Right lobe of liver (tissue), 6 donors: ENCODE data around the gene NUDT7. TPM values are rescaled to one million over a fixed set of nuclear protein-coding genes. Genes with fewer than 3 reads are reported as not detected.
A peak's percentile ranks its signal among the peaks of the same experiment; 100 is the strongest.

Source experiments
- ATAC-seq, 4 donors: fragments of 200-7000 bp; cut with Tn5 transposase; one replicate each; pipeline ENCODE4 v1.9.1; 2020; ENCODE audit warnings: mild to moderate bottlenecking in 4 of 4, moderate library complexity in 4 of 4
- DNase-seq, 3 donors: peaks; one replicate each; pipeline ENCODE4 v3.0.0-alpha.2; 2020
- H3K27ac ChIP-seq, 3 donors: fragments of 200-600 bp; one replicate each; pipeline ENCODE4 v1.8.0; 2022
- H3K27me3 ChIP-seq, 2 donors: fragments of 200-600 bp; one replicate each; pipeline ENCODE4 v1.8.0; 2022
- H3K36me3 ChIP-seq, 4 donors: fragments of 200-600 bp; sonication (generic) in 1 of 4; one replicate each; pipeline versions ENCODE4 v1.5.1 to v1.8.0; 2017 to 2022; ENCODE audit warnings: control low read depth in 1 of 4
- H3K4me1 ChIP-seq, 4 donors: fragments of 200-600 bp; sonication (generic) in 1 of 4; one replicate each; pipeline versions ENCODE4 v1.5.1 to v1.8.0; 2017 to 2022; ENCODE audit warnings: control low read depth in 1 of 4
- H3K4me3 ChIP-seq, 3 donors: fragments of 200-600 bp; one replicate each; pipeline ENCODE4 v1.8.0; 2022
- H3K9me3 ChIP-seq, 4 donors: fragments of 200-600 bp; sonication (generic) in 1 of 4; one replicate each; pipeline versions ENCODE4 v1.5.1 to v1.8.0; 2017 to 2022; ENCODE audit warnings: control low read depth in 1 of 4
- CTCF ChIP-seq, 4 donors: fragments of 200-600 bp in 3 of 4; fragments of 450-650 bp in 1 of 4; IDR thresholded peaks; one replicate each; pipeline versions ENCODE4 v1.5.1 to v1.8.0; 2016 to 2022; ENCODE audit warnings: antibody characterized with exemption in 4 of 4, mild to moderate bottlenecking in 2 of 4
- POLR2A ChIP-seq: fragments of 450-650 bp; IDR thresholded peaks from one replicate; pipeline ENCODE4 v1.6.1; 2017; ENCODE audit warnings: antibody characterized with exemption, mild to moderate bottlenecking
- WGBS: methylation state at CpG from one replicate; pipeline ENCODE4 v1.1.6; 2018; ENCODE audit warnings: low coverage, low lambda C conversion rate; ENCODE audit not compliant: insufficient coverage; ENCODE audit errors: missing lambda C conversion rate; 5-methylcytosine and 5-hydroxymethylcytosine counted together
- intact Hi-C, 2 donors: fragments of 100-400 bp; cut with DNase I; formaldehyde crosslinking; loops; one replicate each; pipeline versions ENCODE4 v1.11.2 to v1.14.1; 2022
- total RNA-seq, 6 experiments: library from RNA; depleted of rRNA in 2 of 6; stranded (reverse); fragments of >200 nt in 2 of 6; fragmentation: NEBNext Ultra II Directional in 3 of 6; extraction: Animal tissue kit (Norgen Biotek cat#: 25700) in 3 of 6; gene quantifications; one replicate each; pipeline versions ENCODE4 v1.1.0 to v1.2.4, GENCODE V29; 2016 to 2023
- donor health status: DM: no; HTN: yes; CAD: no.
- donor health status: DM: no; HTN: no; CAD: no.
- donor health status: DM: no; HTN: no; CAD: no.
- donor health status: DM: no; HTN: yes; CAD: no.
- donor health status: DM: no; HTN: yes; CAD: no.

The NUDT7 gene
- total RNA-seq, 6 experiments from 2014 or later = 24.6 to 35.0 (median 29.5) TPM

- H3K36me3 ChIP-seq = no peaks in the 10 kb centered on the region
- H3K27ac ChIP-seq = no peak overlapping the region
- intact Hi-C loops = loop anchor here in 1 of 2 donors (10.0 kb wide), 1 partner anchor 101 kb away; the partner anchor contains the start of gene VAT1L
- H3K27me3 ChIP-seq = no peaks in the 10 kb centered on the region
- 72% methylated on average over 4 of the region's 4 CpGs for WGBS
- DNase-seq (no peak), ATAC-seq (no peak)
- no peak overlapping the region for H3K4me3 ChIP-seq
- no peaks in the 10 kb centered on the region for H3K4me1 ChIP-seq
- no peaks in the 10 kb centered on the region for H3K9me3 ChIP-seq
- TF ChIP-seq CTCF (IDR thresholded peaks at IDR 0.05) (no peak), POLR2A (no peak)
Measured at GRCh38 chr16:77683397-77684180, 38.7 kb upstream of the NUDT7 start.

GRCh38 chr16:77684181-77684526, 38.2 kb upstream of the NUDT7 start:
- intact Hi-C loops = loop anchor here in 1 of 2 donors (10.0 kb wide), 1 partner anchor 101 kb away; the partner anchor contains the start of gene VAT1L
- no peak for ATAC-seq
- Histone ChIP-seq H3K27me3 (no peaks in the 10 kb centered on the region), H3K27ac (no peak overlapping the region), H3K4me3 (no peak overlapping the region), H3K9me3 (no peaks in the 10 kb centered on the region), H3K36me3 (no peaks in the 10 kb centered on the region), H3K4me1 (no peaks in the 10 kb centered on the region)
- no peak for DNase-seq
- no peak for TF ChIP-seq CTCF (IDR thresholded peaks at IDR 0.05)
- TF ChIP-seq POLR2A = no peak
- 76% methylated on average over 4 of the region's 4 CpGs for WGBS

GRCh38 chr16:77686385-77686784, 35.9 kb upstream of the NUDT7 start:
- H3K9me3 ChIP-seq = no peaks in the 10 kb centered on the region
- H3K4me3 ChIP-seq = no peak overlapping the region
- ATAC-seq (peak; percentile 43 to 76 (median 68)), DNase-seq (no peak)
- TF ChIP-seq POLR2A = no peak
- TF ChIP-seq CTCF (IDR thresholded peaks at IDR 0.05) = peak in 2 of 4 donors; percentile 19 to 31
- no peaks in the 10 kb centered on the region for H3K27me3 ChIP-seq
- WGBS = 75% methylated on average over 4 of the region's 4 CpGs
- no peaks in the 10 kb centered on the region for H3K36me3 ChIP-seq
- no peak overlapping the region for H3K27ac ChIP-seq
- intact Hi-C loops = loop anchor here in 1 of 2 donors (10.0 kb wide), 1 partner anchor 98 kb away; the partner anchor contains the start of gene VAT1L
- H3K4me1 ChIP-seq = no peaks in the 10 kb centered on the region

- WGBS = 83% methylated on average over 5 of the region's 5 CpGs
- intact Hi-C loops = loop anchor here in 1 of 2 donors (10.0 kb wide), 1 partner anchor 95 kb away; the partner anchor contains the start of gene VAT1L
- no peaks in the 10 kb centered on the region for H3K36me3 ChIP-seq
Measured at GRCh38 chr16:77689971-77690370, 32.3 kb upstream of the NUDT7 start.

More at GRCh38 chr16:77689971-77690370, 32.3 kb upstream of the NUDT7 start:
- DNase-seq (no peak), ATAC-seq (no peak)
- no peaks in the 10 kb centered on the region for H3K4me1 ChIP-seq
- no peak overlapping the region for H3K4me3 ChIP-seq
- no peaks in the 10 kb centered on the region for H3K27me3 ChIP-seq
- H3K9me3 ChIP-seq = no peaks in the 10 kb centered on the region
- TF ChIP-seq POLR2A = no peak
- TF ChIP-seq CTCF (IDR thresholded peaks at IDR 0.05) = no peak
- no peak overlapping the region for H3K27ac ChIP-seq
